ENCODE data around the gene VDAC2.

DNA sequence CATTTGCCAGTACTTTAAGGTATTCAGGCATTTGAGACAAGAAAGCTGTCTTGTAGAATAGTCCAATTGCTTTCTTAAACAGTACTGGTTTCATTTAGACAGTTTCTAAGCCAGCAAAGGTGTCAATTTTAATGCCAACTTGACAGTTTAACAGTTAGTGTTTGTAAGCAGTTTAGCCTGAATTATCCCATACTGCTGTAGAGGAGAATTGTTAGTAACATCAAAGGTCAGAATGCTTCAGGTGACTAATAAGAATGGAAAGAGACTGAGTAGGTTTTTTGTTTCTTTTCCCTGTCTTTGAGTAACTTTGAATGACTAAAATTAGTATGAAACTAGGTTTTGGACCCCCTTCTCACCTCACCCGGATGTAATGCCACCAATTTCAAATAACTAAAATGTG is 29.5 kb upstream of the VDAC2 start:
- TF ChIP-seq, protein P1, sequence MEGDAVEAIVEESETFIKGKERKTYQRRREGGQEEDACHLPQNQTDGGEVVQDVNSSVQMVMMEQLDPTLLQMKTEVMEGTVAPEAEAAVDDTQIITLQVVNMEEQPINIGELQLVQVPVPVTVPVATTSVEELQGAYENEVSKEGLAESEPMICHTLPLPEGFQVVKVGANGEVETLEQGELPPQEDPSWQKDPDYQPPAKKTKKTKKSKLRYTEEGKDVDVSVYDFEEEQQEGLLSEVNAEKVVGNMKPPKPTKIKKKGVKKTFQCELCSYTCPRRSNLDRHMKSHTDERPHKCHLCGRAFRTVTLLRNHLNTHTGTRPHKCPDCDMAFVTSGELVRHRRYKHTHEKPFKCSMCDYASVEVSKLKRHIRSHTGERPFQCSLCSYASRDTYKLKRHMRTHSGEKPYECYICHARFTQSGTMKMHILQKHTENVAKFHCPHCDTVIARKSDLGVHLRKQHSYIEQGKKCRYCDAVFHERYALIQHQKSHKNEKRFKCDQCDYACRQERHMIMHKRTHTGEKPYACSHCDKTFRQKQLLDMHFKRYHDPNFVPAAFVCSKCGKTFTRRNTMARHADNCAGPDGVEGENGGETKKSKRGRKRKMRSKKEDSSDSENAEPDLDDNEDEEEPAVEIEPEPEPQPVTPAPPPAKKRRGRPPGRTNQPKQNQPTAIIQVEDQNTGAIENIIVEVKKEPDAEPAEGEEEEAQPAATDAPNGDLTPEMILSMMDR (IDR thresholded peaks at IDR 0.05): no peak
- no peak for TF ChIP-seq POLR2A (IDR thresholded peaks at IDR 0.05)

All from esophagus squamous epithelium (tissue), 4 donors.